ENCODE measurements around the gene OR56A3. TPM values are rescaled to one million over a fixed set of nuclear protein-coding genes. Genes with fewer than 3 reads are reported as not detected.

OR56A3 gene
- total RNA-seq = not detected in 2 replicates
- long read RNA-seq = 0 reads

GRCh38 chr11:5941951-5942350 lies at the start of gene OR56A3:
TSS of gene OR56A3 (plus strand) at chr11:5942251. CDS start at chr11:5947347, 5,096 bp downstream.
- no peak for DNase-seq (ENCODE audit: extremely low spot score, unreplicated experiment)
- no peak within 1 kb of the TSS for H3K27ac Mint-ChIP-seq (ENCODE audit: unreplicated experiment)
- no peaks in the 10 kb centered on the region for H3K27me3 Mint-ChIP-seq (ENCODE audit: unreplicated experiment)
- no peak within 1 kb of the TSS for H3K4me3 Mint-ChIP-seq (ENCODE audit: unreplicated experiment)
- H3K4me1 Mint-ChIP-seq (ENCODE audit: unreplicated experiment) = no peaks in the 10 kb centered on the region
- H3K9me3 Mint-ChIP-seq (ENCODE audit: unreplicated experiment) = peaks cover 20% of the 10 kb centered on the region
- TF ChIP-seq CTCF (IDR thresholded peaks at IDR 0.05) = no peak
- no peaks in the 10 kb centered on the region for H3K36me3 Mint-ChIP-seq (ENCODE audit: unreplicated experiment)

GRCh38 chr11:5892908-5893307 lies 49.1 kb upstream of the OR56A3 start, which contains the start of gene OR52E5:
TSS of gene OR52E5 (plus strand) at chr11:5893208. CDS start at chr11:5900777, 7,569 bp downstream.
- no peaks in the 10 kb centered on the region for H3K4me1 Mint-ChIP-seq (ENCODE audit: unreplicated experiment)
- H3K36me3 Mint-ChIP-seq (ENCODE audit: unreplicated experiment) = no peaks in the 10 kb centered on the region
- no peak for DNase-seq (ENCODE audit: extremely low spot score, unreplicated experiment)
- no peak for TF ChIP-seq CTCF (IDR thresholded peaks at IDR 0.05)
- H3K4me3 Mint-ChIP-seq (ENCODE audit: unreplicated experiment) = no peak within 1 kb of the TSS
- no peaks in the 10 kb centered on the region for H3K9me3 Mint-ChIP-seq (ENCODE audit: unreplicated experiment)
- H3K27me3 Mint-ChIP-seq (ENCODE audit: unreplicated experiment) = peaks cover under 1% of the 10 kb centered on the region
- H3K27ac Mint-ChIP-seq (ENCODE audit: unreplicated experiment) = no peak within 1 kb of the TSS

- H3K4me3 Mint-ChIP-seq (ENCODE audit: unreplicated experiment) = no peak overlapping the region
- peaks cover 4% of the 10 kb centered on the region for H3K27me3 Mint-ChIP-seq (ENCODE audit: unreplicated experiment)
- no peaks in the 10 kb centered on the region for H3K9me3 Mint-ChIP-seq (ENCODE audit: unreplicated experiment)
- no peak overlapping the region for H3K27ac Mint-ChIP-seq (ENCODE audit: unreplicated experiment)
- no peaks in the 10 kb centered on the region for H3K4me1 Mint-ChIP-seq (ENCODE audit: unreplicated experiment)
- no peaks in the 10 kb centered on the region for H3K36me3 Mint-ChIP-seq (ENCODE audit: unreplicated experiment)
- TF ChIP-seq CTCF (IDR thresholded peaks at IDR 0.05) = no peak
- no peak for DNase-seq (ENCODE audit: extremely low spot score, unreplicated experiment)
Observed at GRCh38 chr11:5899534-5899933, 42.5 kb upstream of the OR56A3 start.

GRCh38 chr11:5910540-5910939 lies 31.5 kb upstream of the OR56A3 start:
- Mint-ChIP-seq H3K4me1 (ENCODE audit: unreplicated experiment) (no peaks in the 10 kb centered on the region), H3K27ac (ENCODE audit: unreplicated experiment) (no peak overlapping the region), H3K27me3 (ENCODE audit: unreplicated experiment) (no peaks in the 10 kb centered on the region), H3K9me3 (ENCODE audit: unreplicated experiment) (peaks cover 5% of the 10 kb centered on the region), H3K4me3 (ENCODE audit: unreplicated experiment) (no peak overlapping the region), H3K36me3 (ENCODE audit: unreplicated experiment) (no peaks in the 10 kb centered on the region)
- no peak for DNase-seq (ENCODE audit: extremely low spot score, unreplicated experiment)
- TF ChIP-seq CTCF (IDR thresholded peaks at IDR 0.05) = no peak

- no peak overlapping the region for H3K27ac Mint-ChIP-seq (ENCODE audit: unreplicated experiment)
- DNase-seq (ENCODE audit: extremely low spot score, unreplicated experiment) = no peak
- no peaks in the 10 kb centered on the region for H3K27me3 Mint-ChIP-seq (ENCODE audit: unreplicated experiment)
- H3K9me3 Mint-ChIP-seq (ENCODE audit: unreplicated experiment) = peaks cover 34% of the 10 kb centered on the region
- H3K4me3 Mint-ChIP-seq (ENCODE audit: unreplicated experiment) = no peak overlapping the region
- H3K36me3 Mint-ChIP-seq (ENCODE audit: unreplicated experiment) = no peaks in the 10 kb centered on the region
- no peak for TF ChIP-seq CTCF (IDR thresholded peaks at IDR 0.05)
- no peaks in the 10 kb centered on the region for H3K4me1 Mint-ChIP-seq (ENCODE audit: unreplicated experiment)
Observed at GRCh38 chr11:5922749-5923426, 19.2 kb upstream of the OR56A3 start.
